Measurements from ENCODE around the gene CCL14.
"Not testable (repeated sequence)": the region's sequence is repeated elsewhere in the genome, so short reads cannot be mapped to it uniquely, and the experiment has no call there.

Gene CCL14

DNA sequence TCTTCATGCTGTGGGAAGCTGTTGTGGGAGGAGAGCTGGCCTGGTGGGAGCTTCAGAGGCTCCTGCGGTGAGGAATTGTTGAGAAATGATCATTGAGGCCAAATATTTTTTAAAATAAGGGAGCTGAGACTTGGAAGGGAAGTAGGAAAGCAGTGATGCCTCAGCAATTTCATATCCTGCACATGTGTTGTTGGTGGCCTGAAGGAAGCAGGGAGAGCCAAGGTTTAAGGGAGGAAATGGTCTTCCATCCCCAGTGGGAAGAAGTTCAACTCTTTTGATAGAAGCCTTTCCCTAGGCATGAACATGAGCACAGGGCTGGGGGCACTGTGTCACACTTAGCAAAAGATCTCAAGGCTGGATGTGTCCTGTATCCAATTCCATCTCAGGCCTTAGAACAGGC is at the start of gene CCL14:
TSS of gene CCL14 (minus strand) at position 87 of the 400 bp plus-strand sequence. CDS start at position 7, 80 bp downstream.
- no peak for DNase-seq

DNA sequence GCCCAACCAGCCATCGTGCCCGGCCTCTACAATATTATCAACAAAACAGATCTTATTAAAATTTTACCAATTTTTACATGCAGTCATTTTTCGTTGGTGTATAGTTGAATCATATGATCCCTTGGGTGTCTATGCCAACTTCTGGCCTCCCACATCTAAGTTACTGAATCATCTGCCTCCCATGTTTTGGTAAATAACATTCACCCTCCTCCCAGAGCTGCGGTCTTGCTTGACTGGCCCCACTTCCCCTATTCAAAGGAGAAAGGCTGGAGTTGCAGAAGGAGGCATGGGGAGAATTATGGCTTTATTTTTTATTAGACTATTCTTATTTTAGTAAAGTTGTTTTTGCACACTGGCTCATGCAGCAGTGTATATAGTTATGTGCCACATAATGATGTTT is 49.7 kb upstream of the CCL14 start:
- no peak for DNase-seq

DNA sequence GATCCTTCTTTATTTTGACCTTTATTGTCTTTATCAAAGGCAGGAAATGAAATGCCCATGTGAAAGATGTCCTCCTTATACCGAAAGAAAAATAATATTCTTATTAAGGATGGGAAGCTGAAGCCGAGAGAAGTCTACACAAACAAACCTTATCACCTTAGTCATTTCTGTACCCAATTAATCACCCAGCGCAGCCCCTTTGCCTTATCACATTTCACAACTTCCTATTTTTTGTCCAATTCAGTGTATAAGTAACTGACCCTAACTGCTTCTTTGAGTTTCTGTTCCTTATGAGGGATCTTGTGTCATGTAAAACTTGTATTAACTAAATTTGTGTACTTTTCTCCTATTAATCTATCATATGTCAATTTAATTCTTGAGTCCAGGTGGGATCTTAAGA is 47.6 kb upstream of the CCL14 start:
- no peak for DNase-seq

DNA sequence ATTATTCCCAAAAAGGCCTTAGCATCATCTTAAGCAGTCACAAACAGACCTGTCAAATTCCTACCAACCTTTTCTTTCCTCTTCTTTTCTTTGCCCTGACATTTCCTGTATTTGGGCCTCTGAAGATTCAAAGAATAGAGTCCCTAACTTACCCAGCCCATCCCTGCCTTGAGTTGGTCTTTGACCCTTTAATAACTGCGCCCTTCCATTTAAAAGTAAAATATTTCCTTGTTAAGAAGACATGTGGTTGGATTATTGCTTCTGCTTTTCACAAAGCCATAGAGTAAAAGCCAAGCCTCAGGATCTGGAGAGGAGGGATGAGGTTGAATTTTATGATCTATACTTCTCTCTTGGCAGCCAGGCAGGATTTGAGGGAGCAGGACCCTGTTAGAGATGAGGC is 44.4 kb upstream of the CCL14 start:
- no peak for DNase-seq

DNA sequence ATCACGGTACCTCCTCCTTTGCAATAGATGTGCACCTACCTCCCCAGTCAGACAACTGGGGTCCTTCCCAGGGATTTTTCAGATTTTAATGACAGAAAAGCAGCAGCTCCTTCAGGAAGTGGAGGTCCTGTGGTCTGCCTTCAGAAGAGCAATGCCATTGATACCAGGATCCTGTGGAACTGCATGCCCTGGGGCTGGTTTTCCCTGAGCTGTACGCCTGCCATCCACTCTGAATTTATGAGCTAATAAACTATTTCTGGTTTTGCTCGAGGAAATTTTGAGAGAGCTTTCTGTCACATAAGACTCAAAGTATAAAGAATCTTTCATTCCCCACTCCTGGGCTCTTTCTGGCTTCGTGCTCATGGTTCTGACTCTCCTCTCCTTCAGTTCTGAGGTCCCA is 41.2 kb upstream of the CCL14 start:
- no peak for DNase-seq

DNA sequence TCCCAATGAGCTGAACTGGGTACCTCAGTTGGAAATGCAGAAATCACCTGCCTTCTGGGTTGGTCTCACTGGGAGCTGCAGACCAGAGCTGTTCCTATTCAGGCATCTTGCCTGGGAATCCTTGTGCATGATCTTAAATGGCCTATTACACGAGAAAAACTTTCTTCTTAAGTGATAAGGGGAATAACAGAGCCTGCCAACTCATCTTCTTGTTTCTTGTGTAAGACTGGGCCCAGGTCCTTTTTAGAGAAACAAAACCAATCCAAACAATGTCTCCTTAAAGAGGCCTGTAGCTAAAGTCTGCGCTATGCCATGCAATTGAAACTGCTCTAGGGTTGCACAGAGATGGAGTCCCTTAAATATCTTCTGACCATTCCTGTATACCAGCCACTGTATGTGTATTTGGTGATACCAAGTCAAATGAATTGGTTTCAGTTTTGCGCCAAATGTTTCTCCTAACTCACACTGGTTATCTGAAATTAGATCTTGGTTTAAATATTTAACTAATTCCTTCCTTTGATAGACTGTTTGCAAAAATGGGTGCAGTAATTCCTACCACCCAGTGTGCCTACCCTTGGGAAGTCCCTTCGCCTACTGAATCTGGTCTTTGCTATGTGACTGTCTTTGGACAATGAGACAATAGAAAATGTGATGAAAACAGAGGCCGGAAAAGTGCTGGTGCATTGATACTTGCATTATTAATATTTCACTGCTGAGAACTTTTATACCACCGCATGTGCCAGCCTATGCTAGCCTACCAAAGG is 37.8 kb upstream of the CCL14 start:
- no peak for DNase-seq

DNA sequence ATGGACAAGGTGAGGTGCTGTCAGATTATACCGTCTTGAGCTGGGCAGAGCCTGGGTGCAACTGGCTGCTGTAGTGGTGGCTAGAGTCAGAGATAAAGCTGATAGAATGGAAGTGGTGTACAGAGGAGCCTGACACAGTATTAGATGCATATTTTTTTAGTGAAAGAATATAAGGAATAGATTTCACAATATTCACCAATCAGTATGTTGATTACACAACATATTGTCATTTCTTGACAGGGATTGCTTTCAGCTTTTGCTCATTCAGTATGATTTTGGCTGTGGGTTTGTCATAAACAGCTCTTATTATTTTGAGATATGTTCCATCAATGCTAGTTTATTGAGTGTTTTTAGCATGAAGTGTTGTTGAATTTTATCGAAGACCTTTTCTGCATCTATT is 32.9 kb upstream of the CCL14 start:
- DNase-seq, result no peak

DNA sequence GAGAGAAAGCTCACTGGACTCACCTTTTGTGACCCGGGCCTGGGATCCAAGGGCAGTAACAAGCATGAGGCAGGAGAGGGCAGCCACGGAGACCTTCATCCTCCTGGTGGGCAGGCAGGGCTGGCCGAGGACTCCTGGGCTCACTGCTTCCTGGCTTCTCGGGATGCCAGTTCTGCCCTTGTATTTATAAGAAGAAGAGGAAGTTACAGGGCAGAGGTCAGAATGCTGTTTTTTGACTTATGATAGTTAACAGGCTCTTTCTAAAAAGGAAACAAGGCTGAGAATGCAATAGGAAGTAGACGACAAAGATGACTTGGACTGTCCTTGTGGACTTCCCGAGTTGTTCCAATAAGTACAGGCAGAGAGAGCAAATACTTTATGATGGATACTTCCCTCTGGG is 31.3 kb upstream of the CCL14 start, which contains the start of gene CCL23:
TSS of gene CCL23 (minus strand) at position 174 of the 400 bp plus-strand sequence. CDS start at position 99, 75 bp downstream.
- no peak for DNase-seq

DNA sequence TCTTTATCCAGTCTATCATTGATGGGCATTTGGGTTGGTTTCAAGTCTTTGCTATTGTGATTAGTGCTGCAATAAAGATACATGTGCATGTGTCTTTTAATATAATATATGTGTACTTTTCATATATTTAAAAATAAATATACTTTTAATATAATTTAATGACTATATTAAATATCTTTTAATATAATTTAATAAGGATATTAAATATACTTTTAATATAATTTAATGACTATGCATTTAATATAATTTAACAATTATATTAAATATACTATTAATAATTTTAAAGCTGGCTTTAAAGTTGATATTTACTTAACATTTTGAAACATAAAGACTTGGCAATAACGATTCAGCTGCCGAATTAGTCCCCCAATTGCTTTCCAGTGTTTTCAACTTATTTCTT is 30.0 kb upstream of the CCL14 start:
- DNase-seq, result no peak

DNA sequence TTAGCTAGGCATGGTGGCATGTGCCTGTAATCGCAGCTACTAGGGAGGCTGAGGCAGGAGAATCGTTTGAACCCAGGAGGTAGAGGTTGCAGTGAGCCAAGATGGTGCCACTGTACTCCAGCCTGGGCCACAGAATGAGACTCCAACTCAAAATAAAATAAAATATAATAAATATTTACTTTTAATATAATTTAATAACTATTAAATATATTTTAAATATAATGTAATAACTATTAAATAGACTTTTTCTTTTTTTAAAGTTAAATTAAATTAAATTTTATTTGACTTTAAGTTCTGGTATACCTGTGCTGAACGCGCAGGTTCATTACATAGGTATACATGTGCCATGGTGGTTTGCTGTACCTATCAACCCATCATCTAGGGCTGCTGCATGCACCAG is 29.4 kb upstream of the CCL14 start:
- DNase-seq, result not testable (repeated sequence)

DNA sequence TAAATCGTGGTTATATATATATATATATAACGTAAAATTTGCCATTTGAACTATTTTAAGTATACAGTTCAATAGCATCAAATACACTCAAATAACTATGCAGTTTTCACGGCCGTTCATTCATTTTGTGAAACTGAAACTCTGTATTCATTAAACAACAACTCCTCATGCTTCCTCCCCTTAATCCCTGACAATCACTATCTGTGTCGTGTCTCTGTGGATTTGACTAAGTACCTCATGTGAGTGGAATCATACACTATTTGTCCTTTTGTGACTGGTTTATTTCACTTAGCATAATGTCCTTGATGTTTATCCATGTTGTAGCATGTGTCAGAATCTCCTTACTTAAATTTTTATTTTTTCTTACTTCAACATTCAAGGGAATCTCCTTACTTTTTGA is 28.4 kb upstream of the CCL14 start:
- DNase-seq, result no peak

DNA sequence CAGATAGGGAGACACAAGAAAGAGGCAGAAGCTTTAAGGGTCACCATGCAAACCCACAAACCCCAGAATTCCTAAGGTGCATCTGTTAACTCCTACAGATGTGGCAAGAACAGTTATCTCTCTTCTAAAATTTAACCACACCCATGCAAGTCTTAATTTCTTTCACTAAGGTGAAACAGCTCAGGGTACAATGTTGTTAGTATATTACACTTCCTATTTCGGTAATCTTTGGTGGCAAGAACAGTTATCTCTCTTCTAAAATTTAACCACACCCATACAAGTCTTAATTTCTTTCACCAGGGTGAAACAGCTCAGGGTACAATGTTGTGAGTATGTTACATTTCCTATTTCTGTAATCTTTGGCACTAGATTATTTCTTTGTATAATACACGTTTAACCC is 24.7 kb upstream of the CCL14 start:
- no peak for DNase-seq

DNA sequence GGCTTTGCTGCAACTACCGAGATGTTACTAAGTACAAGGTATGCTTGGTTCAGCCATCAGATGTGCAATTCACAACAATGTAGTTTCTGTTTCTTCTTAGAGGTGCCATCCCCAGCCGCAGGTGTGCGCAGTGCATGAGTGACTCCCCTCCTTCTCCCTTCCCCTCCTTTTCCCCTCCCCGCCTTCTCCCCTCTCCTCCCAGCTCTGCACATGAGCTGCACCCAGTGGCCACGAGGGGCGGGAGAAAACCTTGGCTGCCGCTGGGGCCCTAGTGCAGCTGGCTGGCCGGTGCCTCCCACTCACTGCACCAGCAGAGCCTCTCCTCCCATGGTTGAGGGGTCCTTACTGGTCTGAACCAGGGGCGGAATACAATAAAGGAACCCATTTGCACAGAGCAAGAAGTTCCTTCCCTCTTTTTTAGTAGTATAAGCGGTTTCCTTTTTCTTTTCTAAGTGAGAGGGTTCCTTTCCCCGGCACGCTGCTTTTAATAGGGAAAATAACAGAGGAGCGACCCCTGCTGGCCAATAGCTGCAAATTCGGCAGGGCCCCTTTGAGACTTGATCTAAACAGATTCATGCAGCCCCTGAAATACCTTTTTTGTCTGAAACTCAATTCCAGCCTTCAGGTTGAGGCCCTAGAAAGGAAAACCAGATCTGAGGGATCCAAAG is 22.6 kb upstream of the CCL14 start:
- DNase-seq, result no peak

DNA sequence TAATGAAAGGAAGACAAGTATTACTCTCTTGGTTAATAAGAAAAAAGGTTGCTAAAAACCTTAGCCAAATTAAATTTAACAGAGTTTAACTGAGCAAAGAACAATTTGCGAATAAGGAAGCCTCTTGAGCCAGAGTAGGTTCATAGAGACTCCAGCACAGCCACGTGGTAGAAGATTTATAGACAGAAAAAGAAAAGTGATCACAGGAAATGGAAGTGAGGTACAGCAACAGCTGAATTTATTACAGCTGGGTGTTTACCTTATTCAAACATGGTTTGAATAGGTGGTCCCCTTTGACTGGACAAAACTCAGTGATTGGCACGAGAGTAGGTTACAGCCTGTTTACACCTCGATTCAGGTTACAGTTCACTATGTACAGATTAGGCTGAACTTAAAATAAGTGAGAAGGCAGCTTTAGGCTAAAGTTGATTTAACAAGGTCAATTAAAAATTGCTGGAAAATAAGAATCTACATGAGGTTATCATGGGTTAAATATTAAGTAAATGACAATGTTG is 18.1 kb upstream of the CCL14 start:
- DNase-seq, result no peak

DNA sequence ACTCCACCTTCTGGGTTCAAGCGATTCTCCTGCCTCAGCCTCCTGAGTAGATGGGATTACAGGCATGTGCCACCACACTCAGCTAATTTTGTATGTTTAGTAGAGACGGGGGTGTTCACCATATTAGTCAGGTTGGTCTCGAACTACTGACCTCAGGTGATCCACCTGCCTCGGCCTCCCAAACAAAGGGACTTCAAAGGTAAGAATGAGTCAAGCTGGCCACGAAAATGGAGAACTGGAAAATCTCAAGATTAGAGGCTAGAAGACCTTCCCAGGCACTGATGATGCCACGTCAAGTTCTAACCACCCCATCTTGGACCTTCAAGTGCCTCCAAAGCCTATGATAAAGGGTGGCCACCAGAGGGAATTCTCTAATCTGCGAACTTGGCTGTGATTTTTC is 16.1 kb upstream of the CCL14 start:
- no peak for DNase-seq

DNA sequence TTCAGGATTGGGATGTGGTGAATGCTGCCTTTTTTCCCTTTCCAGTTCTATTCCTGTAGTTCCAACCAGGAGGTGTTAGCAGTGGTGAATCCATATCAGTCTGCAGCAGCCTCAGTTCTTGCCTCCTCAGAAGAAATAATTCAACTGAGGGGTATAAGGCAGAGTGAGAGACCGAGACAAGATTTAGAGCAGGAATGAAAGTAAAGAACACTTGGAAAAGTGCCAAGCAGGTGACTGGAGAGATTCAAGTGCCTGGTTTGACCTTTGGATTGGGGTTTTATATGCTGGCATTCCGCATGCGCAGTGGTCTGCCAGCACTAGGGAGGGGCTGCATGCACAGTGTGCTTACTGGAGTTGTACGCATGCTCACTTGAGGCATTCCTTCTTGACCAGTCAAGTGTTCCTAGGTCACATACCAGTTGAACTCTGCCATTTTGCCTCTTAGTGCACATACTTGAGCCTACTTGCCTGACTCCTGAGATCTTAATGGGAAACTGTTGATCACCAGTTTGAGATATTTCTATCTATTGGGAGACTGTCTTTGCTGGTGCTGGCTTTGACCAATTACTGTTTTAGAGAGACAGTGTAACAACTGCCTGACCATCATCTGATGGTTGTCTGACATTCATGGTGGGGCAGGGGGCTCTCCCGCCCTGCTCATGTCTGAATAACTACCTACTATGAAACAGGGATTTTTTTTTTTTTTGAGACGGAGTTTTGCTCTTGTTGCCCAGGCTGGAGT is 15.5 kb upstream of the CCL14 start:
- DNase-seq, result no peak

DNA sequence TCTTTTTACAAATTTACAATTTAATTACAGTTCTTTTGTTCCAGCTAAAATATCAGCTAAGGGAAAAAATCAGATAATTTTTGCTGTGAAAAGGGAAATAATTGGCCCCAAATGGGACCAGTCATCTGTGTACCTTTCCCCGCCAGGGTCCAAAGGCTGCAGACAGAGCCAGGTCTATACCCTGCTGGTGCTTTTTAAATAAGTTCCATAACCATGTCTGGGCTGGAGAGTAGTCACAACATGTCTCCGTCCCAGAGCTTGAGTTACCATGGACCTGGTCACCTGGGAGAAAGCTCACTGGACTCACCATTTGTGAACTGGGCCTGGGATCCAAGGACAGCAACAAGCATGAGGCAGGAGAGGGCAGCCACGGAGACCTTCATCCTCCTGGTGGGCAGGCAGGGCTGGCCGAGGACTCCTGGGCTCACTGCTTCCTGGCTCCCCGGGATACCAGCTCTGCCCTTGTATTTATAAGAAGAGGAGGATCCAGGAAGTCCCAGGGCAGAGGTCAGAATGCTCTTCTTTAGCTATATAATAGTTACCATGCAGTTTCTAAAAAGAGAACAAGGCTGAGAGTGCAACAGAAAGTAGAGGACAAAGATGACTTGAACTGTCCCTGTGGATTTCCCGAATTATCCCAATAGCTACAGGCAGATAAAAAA is 14.7 kb upstream of the CCL14 start, which contains the start of gene CCL15:
TSS of gene CCL15 (minus strand) at position 444 of the 662 bp plus-strand sequence. CDS start at position 383, 61 bp downstream.
- DNase-seq, result no peak

DNA sequence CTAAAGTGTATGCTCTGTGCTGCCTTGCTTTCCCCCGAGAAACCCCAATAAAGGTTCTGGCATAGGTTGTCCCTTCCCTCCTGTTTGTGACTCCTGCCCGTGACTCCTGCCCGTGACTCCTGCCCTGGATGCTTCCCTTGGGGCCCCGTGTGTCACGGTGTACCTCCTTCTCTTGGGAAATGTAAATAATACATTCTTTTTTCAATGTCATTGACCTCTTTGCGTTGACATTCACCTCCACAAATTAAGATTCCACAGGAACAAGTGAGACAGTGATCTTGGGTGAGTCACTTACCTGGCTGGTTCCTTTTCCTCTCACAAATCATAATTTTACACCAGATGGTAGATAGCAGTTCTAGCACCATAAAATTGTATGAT is 14.2 kb upstream of the CCL14 start:
- DNase-seq, result no peak

DNA sequence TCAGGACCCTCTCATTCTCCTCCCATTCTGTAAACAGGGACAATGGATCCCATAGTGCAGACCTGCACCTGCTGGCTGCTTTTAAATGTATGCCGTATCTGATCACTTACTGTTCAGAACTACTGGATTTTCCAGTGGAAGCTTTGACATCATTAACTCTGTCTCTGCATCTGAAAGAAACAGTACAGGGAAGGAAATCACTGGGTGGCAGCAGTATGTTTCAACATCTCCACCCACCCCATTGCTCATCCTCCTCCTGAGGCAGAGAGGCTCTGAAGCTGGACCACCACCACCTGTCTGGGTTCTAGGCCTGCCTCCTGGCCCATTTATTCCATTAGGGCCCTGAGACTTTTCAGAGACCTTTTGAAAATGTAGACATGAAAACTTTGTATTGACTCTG is 12.2 kb upstream of the CCL14 start:
- no peak for DNase-seq

DNA sequence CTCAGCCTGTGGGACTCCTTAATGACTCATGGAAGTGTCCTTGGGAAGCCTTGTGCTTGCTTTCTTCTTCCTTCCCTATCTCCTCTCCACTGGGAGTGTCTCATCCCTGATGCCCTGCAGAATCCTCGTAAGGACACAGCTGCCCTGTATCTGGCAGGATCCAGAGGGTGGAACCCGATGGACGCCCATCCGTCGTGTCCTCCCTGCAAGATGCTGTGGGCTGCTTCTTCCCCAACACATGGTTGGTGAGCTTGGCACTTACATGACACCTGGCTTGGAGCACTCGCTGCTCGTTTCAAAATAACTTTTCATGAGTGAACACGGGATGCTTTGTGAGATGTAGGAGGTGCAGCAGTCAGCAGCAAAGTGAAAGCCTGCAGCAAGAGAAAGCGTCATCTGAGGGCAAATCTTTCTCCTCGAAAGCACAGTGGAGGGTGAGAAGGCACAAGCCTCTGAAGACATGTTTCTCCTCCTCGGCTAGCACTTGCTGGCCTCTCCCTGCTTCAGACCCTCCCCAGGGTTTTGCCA is 11.6 kb upstream of the CCL14 start:
- no peak for DNase-seq

DNA sequence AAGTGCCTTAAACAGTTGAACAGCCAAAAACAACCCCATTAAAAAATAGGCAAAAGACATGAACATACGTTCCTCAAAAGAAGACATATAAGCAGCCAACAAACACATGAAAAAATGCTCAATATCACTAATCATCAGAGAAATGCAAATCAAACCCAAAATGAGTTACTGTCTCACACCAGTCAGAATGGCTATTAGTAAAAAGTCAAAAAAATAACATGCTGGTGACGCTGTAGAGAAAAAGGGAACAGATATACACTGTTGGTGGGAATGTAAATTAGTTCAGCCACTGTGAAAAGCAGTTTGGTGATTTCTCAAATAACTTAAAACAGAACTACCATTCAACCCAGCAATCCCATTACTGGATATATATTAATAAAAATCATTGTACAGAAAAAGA is 8.8 kb upstream of the CCL14 start:
- DNase-seq, result not testable (repeated sequence)

DNA sequence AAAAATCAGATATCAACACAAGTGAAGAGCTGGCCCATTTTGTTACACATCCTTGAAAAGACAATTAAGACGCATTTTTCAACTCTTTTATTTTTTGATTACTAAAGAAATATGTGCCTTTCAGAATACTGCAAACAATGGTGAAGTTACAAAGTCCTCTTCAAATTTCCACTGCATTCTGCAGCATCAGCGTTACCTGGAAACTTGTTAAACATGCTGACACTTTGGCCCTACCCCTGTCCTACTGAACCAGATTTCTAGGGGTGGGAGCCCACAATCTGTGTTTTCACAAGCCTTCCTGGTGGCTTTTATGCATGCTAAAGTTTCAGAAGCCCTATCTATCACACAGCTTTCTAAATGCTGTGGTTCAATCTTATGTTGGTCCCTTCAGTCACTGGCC is 4.5 kb upstream of the CCL14 start:
- DNase-seq, result no peak

DNA sequence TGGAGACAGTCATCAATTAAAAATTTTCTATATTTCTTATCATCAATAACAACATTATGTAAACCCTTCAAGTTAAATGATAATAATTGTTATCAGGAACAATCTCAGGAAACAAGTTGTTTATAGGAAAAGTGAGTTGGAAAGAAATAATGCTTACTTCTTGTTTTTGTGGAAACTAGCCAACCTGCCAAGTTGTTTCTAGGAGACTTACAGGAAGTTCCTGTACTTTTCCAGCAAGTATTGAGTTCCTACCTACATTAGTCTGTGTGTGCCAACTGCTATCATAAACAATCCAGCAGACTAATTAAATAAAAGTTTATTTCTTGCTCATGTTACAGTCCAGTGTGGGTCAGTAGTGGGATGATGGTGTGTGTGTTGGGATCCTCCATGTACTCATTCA is 1.6 kb upstream of the CCL14 start:
- DNase-seq, result no peak

Measured in NCI-H2171 (cell line).